Measurements from ENCODE around the gene TRAPPC8. TPM values are rescaled to one million over a fixed set of nuclear protein-coding genes. Genes with fewer than 3 reads are reported as not detected.

TRAPPC8 gene
- total RNA-seq, 4 donors from 2014 or later = 36.5 to 49.4 (median 45.1) TPM

GRCh38 chr18:31791817-31792579, 150.9 kb downstream of the TRAPPC8 start:
- no peak for TF ChIP-seq CTCF (IDR thresholded peaks at IDR 0.05; ENCODE audit: low read depth)

GRCh38 chr18:31789409-31789808, 153.5 kb downstream of the TRAPPC8 start:
- TF ChIP-seq CTCF (IDR thresholded peaks at IDR 0.05; ENCODE audit: low read depth) = no peak

GRCh38 chr18:31783059-31783458, 159.9 kb downstream of the TRAPPC8 start:
- TF ChIP-seq CTCF (IDR thresholded peaks at IDR 0.05; ENCODE audit: low read depth) = no peak

Small RNA genes within 50 kb of the gene (small RNA-seq; reads per million reads assigned to genes)
- not detected for gene RNU6-1050P

Other genes with a start within 250 kb of the TRAPPC8 start
- gene SLC25A52, start 182.2 kb downstream of the TRAPPC8 start, total RNA-seq = under 1 TPM in 1 of 4 donors, not detected in 3; 0.44 TPM
- gene RNF125, start 75.7 kb upstream of the TRAPPC8 start, total RNA-seq = 10 to 100 TPM; 15.6 to 24.9 (median 19.4) TPM
- gene RNF138, start 148.7 kb upstream of the TRAPPC8 start, total RNA-seq = 10 to 100 TPM; 19.7 to 31.6 (median 22.3) TPM
- not detected for gene MEP1B, start 246.9 kb upstream of the TRAPPC8 start, total RNA-seq